ENCODE data around the gene C2orf76. TPM values are rescaled to one million over a fixed set of nuclear protein-coding genes. Genes with fewer than 3 reads are reported as not detected.

The C2orf76 gene
- total RNA-seq, 1 experiment from 2014 or later = 10.2 TPM

DNA sequence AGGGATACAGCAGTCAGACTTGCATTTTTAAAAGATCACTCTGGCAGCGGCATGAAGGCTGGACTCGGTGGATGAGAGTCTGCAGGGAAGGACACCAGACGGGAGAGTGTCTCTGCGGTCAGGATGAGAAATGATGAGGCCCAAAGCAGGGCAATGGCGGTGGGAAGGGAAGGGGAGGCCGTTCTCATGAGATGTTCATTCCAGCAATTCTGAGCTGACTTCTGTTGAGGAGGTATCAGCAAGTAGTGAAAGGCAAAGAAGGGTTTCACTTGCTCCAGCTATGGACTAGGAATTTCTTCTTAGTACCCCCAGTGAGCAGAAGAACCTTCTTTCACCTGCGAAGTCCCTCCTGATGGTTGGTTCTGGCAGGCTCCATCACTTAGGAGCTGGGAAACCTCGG lies 80.0 kb downstream of the C2orf76 start:
- ATAC-seq = no peak
- Histone ChIP-seq H3K9ac (ENCODE audit: low read length) (no peak overlapping the region), H3K27ac (ENCODE audit: low read length) (no peak overlapping the region), H3K36me3 (ENCODE audit: low read depth, low read length) (no peaks in the 10 kb centered on the region), H3K4me3 (ENCODE audit: low read length) (no peak overlapping the region), H3K27me3 (ENCODE audit: low read length) (no peaks in the 10 kb centered on the region), H2AFZ (ENCODE audit: low read length) (no peak overlapping the region), H3K9me3 (ENCODE audit: low read length) (no peaks in the 10 kb centered on the region), H3K4me2 (ENCODE audit: low read length) (no peak overlapping the region), H3K9me2 (replicated peaks; ENCODE audit: low read length) (no peaks in the 10 kb centered on the region), H3K4me1 (ENCODE audit: insufficient read depth, low read length) (peaks cover 19% of the 10 kb centered on the region), H3K79me2 (ENCODE audit: low read length) (no peaks in the 10 kb centered on the region), H4K20me1 (ENCODE audit: low read length) (no peaks in the 10 kb centered on the region), H3F3A (ENCODE audit: low read length, unreplicated experiment) (no peaks in the 10 kb centered on the region)
- TF ChIP-seq EZH2 (IDR thresholded peaks at IDR 0.05; ENCODE audit: low read length, unreplicated experiment) (no peak), EZH2phosphoT487 (IDR thresholded peaks at IDR 0.05; ENCODE audit: borderline replicate concordance, low read length) (no peak)
- TF ChIP-seq, protein P1, sequence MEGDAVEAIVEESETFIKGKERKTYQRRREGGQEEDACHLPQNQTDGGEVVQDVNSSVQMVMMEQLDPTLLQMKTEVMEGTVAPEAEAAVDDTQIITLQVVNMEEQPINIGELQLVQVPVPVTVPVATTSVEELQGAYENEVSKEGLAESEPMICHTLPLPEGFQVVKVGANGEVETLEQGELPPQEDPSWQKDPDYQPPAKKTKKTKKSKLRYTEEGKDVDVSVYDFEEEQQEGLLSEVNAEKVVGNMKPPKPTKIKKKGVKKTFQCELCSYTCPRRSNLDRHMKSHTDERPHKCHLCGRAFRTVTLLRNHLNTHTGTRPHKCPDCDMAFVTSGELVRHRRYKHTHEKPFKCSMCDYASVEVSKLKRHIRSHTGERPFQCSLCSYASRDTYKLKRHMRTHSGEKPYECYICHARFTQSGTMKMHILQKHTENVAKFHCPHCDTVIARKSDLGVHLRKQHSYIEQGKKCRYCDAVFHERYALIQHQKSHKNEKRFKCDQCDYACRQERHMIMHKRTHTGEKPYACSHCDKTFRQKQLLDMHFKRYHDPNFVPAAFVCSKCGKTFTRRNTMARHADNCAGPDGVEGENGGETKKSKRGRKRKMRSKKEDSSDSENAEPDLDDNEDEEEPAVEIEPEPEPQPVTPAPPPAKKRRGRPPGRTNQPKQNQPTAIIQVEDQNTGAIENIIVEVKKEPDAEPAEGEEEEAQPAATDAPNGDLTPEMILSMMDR (conservative IDR thresholded peaks at IDR 0.05; ENCODE audit: low read depth, low read length) = no peak
- BruUV-seq (replicated peaks) = no TSS peak
- DNase-seq = no peak
- ChIA-PET CTCF (no interaction called here), POLR2A (ENCODE audit: unreplicated experiment) (no interaction called here)
- intact Hi-C loops (cut with micrococcal nuclease) = no loop called here

- ATAC-seq = peak; percentile 79
- CTCF ChIA-PET = interaction anchor here (0.7 kb wide), 1 partner anchor 676 kb away, joined by 5 read pairs; no protein-coding TSS in a partner anchor
- Histone ChIP-seq H3K9ac (ENCODE audit: low read length) (no peak overlapping the region), H2AFZ (ENCODE audit: low read length) (peak overlapping the region; percentile 46; the same call in 1 of the 2 replicates), H3K9me2 (replicated peaks; ENCODE audit: low read length) (no peaks in the 10 kb centered on the region), H3K9me3 (ENCODE audit: low read length) (no peaks in the 10 kb centered on the region), H3K79me2 (ENCODE audit: low read length) (no peaks in the 10 kb centered on the region), H3K4me1 (ENCODE audit: insufficient read depth, low read length) (peaks cover 18% of the 10 kb centered on the region), H3F3A (ENCODE audit: low read length, unreplicated experiment) (no peaks in the 10 kb centered on the region), H3K4me3 (ENCODE audit: low read length) (peak overlapping the region; percentile 8; the same call in 1 of the 2 replicates), H3K36me3 (ENCODE audit: low read depth, low read length) (no peaks in the 10 kb centered on the region), H4K20me1 (ENCODE audit: low read length) (no peaks in the 10 kb centered on the region), H3K4me2 (ENCODE audit: low read length) (peak overlapping the region; percentile 69), H3K27me3 (ENCODE audit: low read length) (no peaks in the 10 kb centered on the region), H3K27ac (ENCODE audit: low read length) (peak overlapping the region; percentile 49)
- POLR2A ChIA-PET (ENCODE audit: unreplicated experiment) = no interaction called here
- BruUV-seq (replicated peaks) = no TSS peak
- no peak for TF ChIP-seq EZH2 (IDR thresholded peaks at IDR 0.05; ENCODE audit: low read length, unreplicated experiment)
- TF ChIP-seq, protein P1 (conservative IDR thresholded peaks at IDR 0.05; ENCODE audit: low read depth, low read length) = no peak
- TF ChIP-seq EZH2phosphoT487 (IDR thresholded peaks at IDR 0.05; ENCODE audit: borderline replicate concordance, low read length) = no peak
- intact Hi-C loops (cut with micrococcal nuclease) = no loop called here
- peak; percentile 91 for DNase-seq
Observed at GRCh38 chr2:119283873-119284331, 82.7 kb downstream of the C2orf76 start.

DNA sequence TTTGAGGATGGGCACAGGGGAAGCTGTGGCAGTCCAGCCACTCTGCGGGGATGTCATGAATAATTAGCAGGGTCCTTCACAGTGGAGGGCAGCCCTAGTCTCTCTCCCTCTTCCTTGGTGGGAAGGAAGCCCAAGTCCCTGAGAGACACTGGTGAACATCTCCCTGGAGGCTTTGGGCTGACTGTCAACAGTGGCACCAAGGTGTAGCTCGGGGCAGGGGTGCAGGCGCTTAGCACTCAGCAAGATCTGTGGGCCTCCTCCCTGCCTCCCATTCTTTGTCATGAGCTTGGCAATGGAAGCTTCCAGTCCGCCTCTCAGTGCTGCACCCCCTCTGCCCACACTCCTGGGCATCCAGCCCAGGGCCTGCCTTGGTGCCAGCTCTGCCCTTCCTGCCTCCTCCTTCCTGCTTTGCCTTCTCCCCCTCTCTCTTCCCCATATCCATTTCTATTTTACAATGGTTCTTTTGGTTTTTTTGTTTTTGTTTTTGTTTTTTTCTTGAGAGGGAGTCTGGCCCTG lies 83.6 kb downstream of the C2orf76 start:
- ChIA-PET CTCF (interaction anchor here (0.7 kb wide), 1 partner anchor 675 kb away, joined by 5 read pairs; no protein-coding TSS in a partner anchor), POLR2A (ENCODE audit: unreplicated experiment) (no interaction called here)
- H3K79me2 ChIP-seq (ENCODE audit: low read length) = no peaks in the 10 kb centered on the region
- peaks cover 18% of the 10 kb centered on the region for H3K4me1 ChIP-seq (ENCODE audit: insufficient read depth, low read length)
- H3K27me3 ChIP-seq (ENCODE audit: low read length) = no peaks in the 10 kb centered on the region
- no peaks in the 10 kb centered on the region for H3F3A ChIP-seq (ENCODE audit: low read length, unreplicated experiment)
- peak overlapping the region; percentile 69 for H3K4me2 ChIP-seq (ENCODE audit: low read length)
- no TSS peak for BruUV-seq (replicated peaks)
- no peak overlapping the region for H3K9ac ChIP-seq (ENCODE audit: low read length)
- no peaks in the 10 kb centered on the region for H3K9me2 ChIP-seq (replicated peaks; ENCODE audit: low read length)
- DNase-seq (peak; percentile 35), ATAC-seq (peak; percentile 48)
- no peak overlapping the region for H3K4me3 ChIP-seq (ENCODE audit: low read length)
- no peaks in the 10 kb centered on the region for H3K9me3 ChIP-seq (ENCODE audit: low read length)
- H2AFZ ChIP-seq (ENCODE audit: low read length) = no peak overlapping the region
- H3K36me3 ChIP-seq (ENCODE audit: low read depth, low read length) = no peaks in the 10 kb centered on the region
- intact Hi-C loops (cut with micrococcal nuclease) = no loop called here
- no peaks in the 10 kb centered on the region for H4K20me1 ChIP-seq (ENCODE audit: low read length)
- H3K27ac ChIP-seq (ENCODE audit: low read length) = peak overlapping the region; percentile 49
- TF ChIP-seq, protein P1 (conservative IDR thresholded peaks at IDR 0.05; ENCODE audit: low read depth, low read length) = no peak
- no peak for TF ChIP-seq EZH2phosphoT487 (IDR thresholded peaks at IDR 0.05; ENCODE audit: borderline replicate concordance, low read length)
- no peak for TF ChIP-seq EZH2 (IDR thresholded peaks at IDR 0.05; ENCODE audit: low read length, unreplicated experiment)

Data from PC-3 (cell line).